H1 (cell line): Measurements from ENCODE around the gene AQP7. TPM values are rescaled to one million over a fixed set of nuclear protein-coding genes. Genes with fewer than 3 reads are reported as not detected.
"Not testable (repeated sequence)": the region's sequence is repeated elsewhere in the genome, so short reads cannot be mapped to it uniquely, and the experiment has no call there.

ENCODE experiments used
- CTCF ChIA-PET: fragments of 300-600 bp; sonication (Branson Sonifier 250); formaldehyde crosslinking; loops from one replicate; lab custom pipeline; 2021; ENCODE audit not compliant: partially characterized antibody; lab: Charles Lee
- POLR2A ChIA-PET: fragments of 300-600 bp; sonication (Branson Sonifier 250); formaldehyde crosslinking; loops from one replicate; lab custom pipeline; 2021; ENCODE audit warnings: inconsistent platforms; ENCODE audit not compliant: partially characterized antibody; lab: Charles Lee
- DNase-seq, 2 experiments: peaks; one replicate each; pipeline versions ENCODE4 v3.0.0 to v3.0.0-alpha.2; 2010 to 2022; ENCODE audit warnings: low spot score in 2 of 2, low read depth in 1 of 2, mixed read lengths in 1 of 2
- FAIRE-seq: peaks from 2 replicates; lab custom pipeline; 2011; peaks lifted over from hg19 to GRCh38; lab: Jason Lieb, UNC
- H2AFZ ChIP-seq: 2 replicates; pipeline ENCODE4 v1.8.1; 2012; ENCODE audit warnings: low read length, inconsistent platforms
- H2AK5ac ChIP-seq: 2 replicates; pipeline ENCODE4 v1.6.1; 2013; ENCODE audit warnings: low read depth, low read length
- H2BK120ac ChIP-seq: replicated peaks from 2 replicates; pipeline ENCODE3; 2013; ENCODE audit warnings: low read depth, low read length, inconsistent platforms
- H2BK12ac ChIP-seq: 2 replicates; pipeline ENCODE4 v1.6.1; 2013; ENCODE audit warnings: low read depth, low read length
- H2BK15ac ChIP-seq: 2 replicates; pipeline ENCODE4 v1.6.1; 2013; ENCODE audit warnings: low read length
- H2BK20ac ChIP-seq: 2 replicates; pipeline ENCODE4 v1.6.1; 2013; ENCODE audit warnings: low read length
- H2BK5ac ChIP-seq: 2 replicates; pipeline ENCODE4 v1.6.1; 2013; ENCODE audit warnings: low read depth, low read length
- H3K14ac ChIP-seq: 2 replicates; pipeline ENCODE4 v1.6.1; 2013; ENCODE audit warnings: inconsistent platforms; ENCODE audit not compliant: insufficient read length
- H3K18ac ChIP-seq: 2 replicates; pipeline ENCODE4 v1.6.1; 2013; ENCODE audit warnings: low read length; ENCODE audit errors: extremely low read depth
- H3K23ac ChIP-seq: 2 replicates; pipeline ENCODE4 v1.6.1; 2013; ENCODE audit warnings: inconsistent platforms; ENCODE audit not compliant: insufficient read length
- H3K23me2 ChIP-seq: 2 replicates; pipeline ENCODE4 v1.6.1; 2013; ENCODE audit warnings: low read depth, low read length
- H3K27ac ChIP-seq: 2 replicates; pipeline ENCODE4 v1.6.1; 2011; ENCODE audit warnings: low read depth, low read length, inconsistent platforms
- H3K27me3 ChIP-seq, 4 experiments: replicated peaks in 1 of 4; 1 replicate in 1 of 4; 2 replicates in 3 of 4; pipeline versions ENCODE4 v1.6.1 to v1.8.1; 2011 to 2013; ENCODE audit warnings: low read length in 3 of 4, mild to moderate bottlenecking in 3 of 4, inconsistent platforms in 2 of 4, mixed read lengths in 2 of 4, moderate library complexity in 1 of 4; ENCODE audit not compliant: control insufficient read depth in 3 of 4, insufficient read depth in 3 of 4; ENCODE audit errors: extremely low read depth in 1 of 4
- H3K36me3 ChIP-seq, 4 experiments: 2 replicates each; pipeline versions ENCODE4 v1.6.1 to v1.8.1; 2011 to 2013; ENCODE audit warnings: mild to moderate bottlenecking in 4 of 4, low read length in 3 of 4, moderate library complexity in 2 of 4, control low read depth in 1 of 4, inconsistent platforms in 1 of 4; ENCODE audit not compliant: insufficient read depth in 4 of 4, control insufficient read depth in 2 of 4
- H3K4ac ChIP-seq: replicated peaks from 2 replicates; pipeline ENCODE3; 2013; ENCODE audit warnings: low read length, low read depth, mixed read lengths, inconsistent platforms; ENCODE audit not compliant: insufficient read length
- H3K4me1 ChIP-seq, 4 experiments: replicated peaks in 1 of 4; 1 replicate in 1 of 4; 2 replicates in 3 of 4; pipeline versions ENCODE4 v1.6.1 to v1.8.1; 2011 to 2013; ENCODE audit warnings: low read length in 3 of 4, inconsistent platforms in 2 of 4, mixed read lengths in 1 of 4; ENCODE audit not compliant: insufficient read depth in 4 of 4, control insufficient read depth in 3 of 4
- H3K4me2 ChIP-seq, 2 experiments: 2 replicates each; pipeline versions ENCODE4 v1.6.1 to v1.8.1; 2011 to 2013; ENCODE audit warnings: low read depth in 2 of 2, low read length in 2 of 2, control low read depth in 1 of 2, inconsistent platforms in 1 of 2, mild to moderate bottlenecking in 1 of 2; ENCODE audit not compliant: insufficient read depth in 1 of 2
- H3K4me3 ChIP-seq, 4 experiments: fragments of 200-600, 300-600 bp in 1 of 4; sonication (generic), shearing (Covaris generic), sonication (Bioruptor Twin) in 1 of 4; 2 replicates each; pipeline versions ENCODE4 v1.5.1 to v1.8.1; 2011 to 2016; ENCODE audit warnings: low read length in 4 of 4, low read depth in 3 of 4, control low read depth in 2 of 4, inconsistent platforms in 2 of 4, mild to moderate bottlenecking in 2 of 4, mixed read lengths in 1 of 4, moderate library complexity in 1 of 4; ENCODE audit not compliant: insufficient read depth in 2 of 4; ENCODE audit errors: extremely low read depth in 1 of 4
- H3K56ac ChIP-seq: replicated peaks from 2 replicates; pipeline ENCODE3; 2013; ENCODE audit warnings: low read depth, mild to moderate bottlenecking, mixed read lengths, low read length, inconsistent platforms; ENCODE audit not compliant: insufficient read length
- H3K79me1 ChIP-seq: 2 replicates; pipeline ENCODE4 v1.6.1; 2013; ENCODE audit warnings: low read depth, low read length, control low read depth
- H3K79me2 ChIP-seq, 2 experiments: 2 replicates each; pipeline versions ENCODE4 v1.6.1 to v1.8.1; 2012 to 2013; ENCODE audit warnings: low read length in 2 of 2, mild to moderate bottlenecking in 2 of 2, inconsistent platforms in 1 of 2; ENCODE audit not compliant: insufficient read depth in 2 of 2, control insufficient read depth in 1 of 2
- H3K9ac ChIP-seq, 4 experiments: replicated peaks in 1 of 4; 1 replicate in 1 of 4; 2 replicates in 3 of 4; pipeline versions ENCODE4 v1.6.1 to v1.8.1; 2011 to 2013; ENCODE audit warnings: low read depth in 3 of 4, low read length in 3 of 4, control low read depth in 2 of 4, mild to moderate bottlenecking in 2 of 4, moderate library complexity in 2 of 4, inconsistent platforms in 1 of 4; ENCODE audit errors: extremely low read depth in 1 of 4
- H3K9me3 ChIP-seq, 2 experiments: 2 replicates each; pipeline versions ENCODE4 v1.6.1 to v1.8.1; 2012 to 2013; ENCODE audit warnings: mild to moderate bottlenecking in 2 of 2, moderate library complexity in 2 of 2, control low read depth in 1 of 2, inconsistent platforms in 1 of 2, low read depth in 1 of 2, low read length in 1 of 2, mixed read lengths in 1 of 2; ENCODE audit not compliant: insufficient read depth in 2 of 2
- H4K20me1 ChIP-seq, 2 experiments: replicated peaks in 1 of 2; 2 replicates each; pipeline versions ENCODE3 to v1.8.1; 2011 to 2013; ENCODE audit warnings: inconsistent platforms in 2 of 2, low read length in 2 of 2, mild to moderate bottlenecking in 1 of 2; ENCODE audit not compliant: insufficient read depth in 2 of 2, control insufficient read depth in 1 of 2
- H4K5ac ChIP-seq: 2 replicates; pipeline ENCODE4 v1.6.1; 2013; ENCODE audit warnings: low read length, low read depth, mixed read lengths, inconsistent platforms; ENCODE audit not compliant: insufficient read length
- H4K8ac ChIP-seq: 2 replicates; pipeline ENCODE4 v1.8.0; 2013; ENCODE audit warnings: mild to moderate bottlenecking, moderate library complexity, low read length, inconsistent platforms; ENCODE audit not compliant: insufficient read depth; ENCODE audit errors: extremely low read depth
- H4K91ac ChIP-seq: replicated peaks from 2 replicates; pipeline ENCODE3; 2013; ENCODE audit warnings: low read length, mixed read lengths, inconsistent platforms; ENCODE audit not compliant: insufficient read length
- WGBS, 2 experiments: shearing (Covaris generic) in 1 of 2; methylation state at CpG; one replicate each; pipeline versions ENCODE4 v1.1.6 to v1.1.7; 2013 to 2015; ENCODE audit warnings: low lambda C conversion rate in 2 of 2, mixed read lengths in 2 of 2, inconsistent platforms in 1 of 2, low coverage in 1 of 2, missing lambda C conversion rate in 1 of 2; ENCODE audit not compliant: insufficient replicate concordance in 2 of 2, insufficient coverage in 1 of 2, insufficient read length in 1 of 2; ENCODE audit errors: extremely low coverage in 1 of 2, missing lambda C conversion rate in 1 of 2; 5-methylcytosine and 5-hydroxymethylcytosine counted together
- polyA plus RNA-seq, 7 experiments: library from polyadenylated mRNA; depleted of rRNA in 3 of 7; stranded (reverse) in 5 of 7; unstranded in 2 of 7; fragments of >200 nt in 5 of 7; fragments of 200-250 nt in 2 of 7; gene quantifications; 1 replicate in 5 of 7; 2 replicates in 1 of 7; 4 replicates in 1 of 7; pipeline versions ENCODE4 v1.2.1 to v1.2.3, GENCODE V29; 2011 to 2013; ENCODE audit warnings: missing spikeins in 2 of 7, mixed read lengths in 2 of 7
- total RNA-seq: library from RNA; stranded (reverse); fragmentation: NEBNext Ultra II Directional; extraction: Animal tissue kit (Norgen Biotek cat#: 25700); gene quantifications from 2 replicates; pipeline ENCODE4 v1.2.1, GENCODE V29; 2021

Gene AQP7
- total and polyA plus RNA-seq, 2 of the 8 experiments (the other 6 are each of a cell fraction or from before 2014, with no cell fraction given) = not detected

- H4K91ac ChIP-seq, H2BK15ac ChIP-seq, H3K23ac ChIP-seq, H4K20me1 ChIP-seq, H3K4me2 ChIP-seq, H4K5ac ChIP-seq, H3K4me3 ChIP-seq, H4K8ac ChIP-seq, H3K9ac ChIP-seq, H3K79me2 ChIP-seq, H2BK20ac ChIP-seq, H3K56ac ChIP-seq, H2AK5ac ChIP-seq, H2BK12ac ChIP-seq, FAIRE-seq, H3K79me1 ChIP-seq, H3K27me3 ChIP-seq, H3K18ac ChIP-seq, H3K4ac ChIP-seq, H3K14ac ChIP-seq, H3K23me2 ChIP-seq, H2BK5ac ChIP-seq, H2BK120ac ChIP-seq, H3K4me1 ChIP-seq, H2AFZ ChIP-seq, H3K9me3 ChIP-seq, H3K27ac ChIP-seq, DNase-seq: not testable (repeated sequence)
- POLR2A ChIA-PET = interaction anchor here (0.6 kb wide), 1 partner anchor 83 kb away, joined by 3 read pairs; no protein-coding TSS in a partner anchor
- peaks cover under 1 to 16% (median 7%) of the 10 kb centered on the region in 4 experiments; a peak in 6 of 8 replicates for H3K36me3 ChIP-seq
- WGBS, 2 experiments = 89% methylated on average over 4 of the region's 4 CpGs; no CpG with 5 or more reads in 1 of the 2 experiments
- CTCF ChIA-PET = interaction anchor here (0.6 to 2.1 kb wide), 4 partner anchors 10 to 102 kb away, joined by 3 to 15 read pairs (median 8); no protein-coding TSS in a partner anchor
These were observed 37.6 kb downstream of the AQP7 start for GRCh38 chr9:33364814-33365213.
